ENCODE data around the gene CPSF6. TPM values are rescaled to one million over a fixed set of nuclear protein-coding genes. Genes with fewer than 3 reads are reported as not detected.
"Not testable (repeated sequence)": the region's sequence is repeated elsewhere in the genome, so short reads cannot be mapped to it uniquely, and the experiment has no call there.

CPSF6 gene
- total and polyA plus RNA-seq, 2 donors (not counting 1 experiment from before 2014, with no cell fraction given) = 18.0 to 43.2 TPM

GRCh38 chr12:69265205-69265604, 25.8 kb downstream of the CPSF6 start:
- Histone ChIP-seq H3K4me2 (ENCODE audit: extremely low read depth, insufficient read depth, low read length) (no peak overlapping the region), H3K9me3 (ENCODE audit: control insufficient read depth, insufficient read depth, low read depth, low read length) (no peaks in the 10 kb centered on the region), H4K20me1 (ENCODE audit: control insufficient read depth, extremely low read depth, insufficient read depth, low read length) (no peaks in the 10 kb centered on the region), H3K27ac (ENCODE audit: insufficient read depth, low read length) (no peak overlapping the region), H3K9ac (ENCODE audit: insufficient read depth, low read length) (no peak overlapping the region), H3K36me3 (ENCODE audit: control insufficient read depth, insufficient read depth, low read length) (peaks cover 11% of the 10 kb centered on the region), H3K79me2 (ENCODE audit: control insufficient read depth, insufficient read depth, low read length) (no peaks in the 10 kb centered on the region), H3K4me3 (replicated peaks in 1 of 4; ENCODE audit: control extremely low read depth in 1 of 4, insufficient read depth in 1 of 4, low read depth in 3 of 4, low read length in 4 of 4) (no peak overlapping the region), H2AFZ (ENCODE audit: low read length) (no peak overlapping the region), H3K4me1 (ENCODE audit: control insufficient read depth, extremely low read depth, insufficient read depth, low read length) (no peaks in the 10 kb centered on the region), H3K27me3 (ENCODE audit: control insufficient read depth, insufficient read depth, low read length) (no peaks in the 10 kb centered on the region)
- no peak for DNase-seq (ENCODE audit: low read depth in 2 of 2)
- TF ChIP-seq CTCF (conservative IDR thresholded peaks at IDR 0.05 in 1 of 2, IDR thresholded peaks at IDR 0.05 in 1 of 2; ENCODE audit: low read depth in 1 of 2, low read length in 2 of 2) = no peak
- TF ChIP-seq EZH2 (IDR thresholded peaks at IDR 0.05; ENCODE audit: low read length, missing control alignments) = no peak

- not testable (repeated sequence) for H3K4me1 ChIP-seq (ENCODE audit: control insufficient read depth, extremely low read depth, insufficient read depth, low read length); H4K20me1 ChIP-seq (ENCODE audit: control insufficient read depth, extremely low read depth, insufficient read depth, low read length); H3K27ac ChIP-seq (ENCODE audit: insufficient read depth, low read length); H3K4me3 ChIP-seq (replicated peaks in 1 of 4; ENCODE audit: control extremely low read depth in 1 of 4, insufficient read depth in 1 of 4, low read depth in 3 of 4, low read length in 4 of 4); H3K9me3 ChIP-seq (ENCODE audit: control insufficient read depth, insufficient read depth, low read depth, low read length); H3K27me3 ChIP-seq (ENCODE audit: control insufficient read depth, insufficient read depth, low read length); H3K79me2 ChIP-seq (ENCODE audit: control insufficient read depth, insufficient read depth, low read length); H3K4me2 ChIP-seq (ENCODE audit: extremely low read depth, insufficient read depth, low read length); DNase-seq (ENCODE audit: low read depth in 2 of 2); H2AFZ ChIP-seq (ENCODE audit: low read length); H3K9ac ChIP-seq (ENCODE audit: insufficient read depth, low read length)
- peaks cover 11% of the 10 kb centered on the region for H3K36me3 ChIP-seq (ENCODE audit: control insufficient read depth, insufficient read depth, low read length)
Measured at GRCh38 chr12:69265633-69266032, 26.3 kb downstream of the CPSF6 start.

- no peak overlapping the region for H3K4me2 ChIP-seq (ENCODE audit: extremely low read depth, insufficient read depth, low read length)
- TF ChIP-seq EZH2 (IDR thresholded peaks at IDR 0.05; ENCODE audit: low read length, missing control alignments) (no peak), CTCF (conservative IDR thresholded peaks at IDR 0.05 in 1 of 2, IDR thresholded peaks at IDR 0.05 in 1 of 2; ENCODE audit: low read depth in 1 of 2, low read length in 2 of 2) (no peak)
- H3K36me3 ChIP-seq (ENCODE audit: control insufficient read depth, insufficient read depth, low read length) = peaks cover 9% of the 10 kb centered on the region
- no peaks in the 10 kb centered on the region for H3K27me3 ChIP-seq (ENCODE audit: control insufficient read depth, insufficient read depth, low read length)
- no peak overlapping the region for H3K27ac ChIP-seq (ENCODE audit: insufficient read depth, low read length)
- no peaks in the 10 kb centered on the region for H3K79me2 ChIP-seq (ENCODE audit: control insufficient read depth, insufficient read depth, low read length)
- H3K4me3 ChIP-seq (replicated peaks in 1 of 4; ENCODE audit: control extremely low read depth in 1 of 4, insufficient read depth in 1 of 4, low read depth in 3 of 4, low read length in 4 of 4) = no peak overlapping the region
- no peak overlapping the region for H2AFZ ChIP-seq (ENCODE audit: low read length)
- H3K9me3 ChIP-seq (ENCODE audit: control insufficient read depth, insufficient read depth, low read depth, low read length) = no peaks in the 10 kb centered on the region
- no peaks in the 10 kb centered on the region for H4K20me1 ChIP-seq (ENCODE audit: control insufficient read depth, extremely low read depth, insufficient read depth, low read length)
- no peaks in the 10 kb centered on the region for H3K4me1 ChIP-seq (ENCODE audit: control insufficient read depth, extremely low read depth, insufficient read depth, low read length)
- H3K9ac ChIP-seq (ENCODE audit: insufficient read depth, low read length) = no peak overlapping the region
- DNase-seq (ENCODE audit: low read depth in 2 of 2) = peak; percentile 72 to 79
Measured at GRCh38 chr12:69266036-69266635, 26.8 kb downstream of the CPSF6 start.
